OCI-LY3 (cell line): ENCODE measurements around the gene EIF4H.
A peak's percentile ranks its signal among the peaks of the same experiment; 100 is the strongest.

Experiments
- H2AFZ ChIP-seq: fragments of 200-600, 300-600 bp; shearing (Covaris generic); 2 replicates; pipeline ENCODE4 v1.6.0; 2014; ENCODE audit warnings: antibody characterized with exemption, low read depth, low read length
- H3K27ac ChIP-seq: fragments of 200-600, 300-600 bp; sonication (generic); 2 replicates; pipeline ENCODE4 v1.5.1; 2014; ENCODE audit warnings: mild to moderate bottlenecking, low read length, moderate library complexity, mixed read lengths
- H3K27me3 ChIP-seq: fragments of 200-600, 300-600 bp; sonication (generic); 2 replicates; pipeline ENCODE4 v1.6.1; 2014; ENCODE audit warnings: low read depth, low read length, mixed read lengths
- H3K36me3 ChIP-seq: fragments of 200-600, 300-600 bp; sonication (generic); replicated peaks from 2 replicates; pipeline ENCODE3; 2014; ENCODE audit warnings: low read depth, low read length, mixed read lengths
- H3K4me1 ChIP-seq: fragments of 300-600, 200-600 bp; sonication (generic); 2 replicates; pipeline ENCODE4 v1.6.1; 2014; ENCODE audit warnings: low read length, mixed read lengths
- H3K4me2 ChIP-seq: fragments of 200-600, 300-600 bp; sonication (generic); 2 replicates; pipeline ENCODE4 v1.6.1; 2014; ENCODE audit warnings: low read length, mixed read lengths
- H3K4me3 ChIP-seq: fragments of 300-600, 200-600 bp; sonication (generic); 2 replicates; pipeline ENCODE4 v1.5.1; 2014; ENCODE audit warnings: antibody characterized with exemption, mild to moderate bottlenecking, low read length, moderate library complexity
- H3K79me2 ChIP-seq: fragments of 300-600, 200-600 bp; shearing (Covaris generic); 2 replicates; pipeline ENCODE4 v1.6.1; 2014; ENCODE audit warnings: mild to moderate bottlenecking, low read length, mixed read lengths
- H3K9ac ChIP-seq: fragments of 300-600, 200-600 bp; shearing (Covaris generic); 2 replicates; pipeline ENCODE4 v1.6.0; 2014; ENCODE audit warnings: mild to moderate bottlenecking, low read length, moderate library complexity
- H3K9me3 ChIP-seq: fragments of 200-600, 300-600 bp; shearing (Covaris generic); 2 replicates; pipeline ENCODE4 v1.6.1; 2014; ENCODE audit warnings: low read length, mixed read lengths; ENCODE audit not compliant: insufficient read depth
- H4K20me1 ChIP-seq: fragments of 200-600, 300-600 bp; sonication (generic); 2 replicates; pipeline ENCODE4 v1.6.1; 2016; ENCODE audit warnings: low read length, mixed read lengths; ENCODE audit not compliant: insufficient read depth
- EZH2phosphoT487 ChIP-seq: fragments of 200-600 bp; shearing (Covaris generic); IDR thresholded peaks from 2 replicates; pipeline ENCODE4 v1.6.1; 2018; ENCODE audit warnings: antibody characterized with exemption, mixed run types, low read depth
- TF ChIP-seq, protein P1 (sequence below): fragments of 200-600, 300-600 bp; sonication (generic); IDR thresholded peaks from 2 replicates; pipeline ENCODE4 v1.5.1; 2014; ENCODE audit warnings: antibody characterized with exemption, low read length, low read depth

EIF4H gene

DNA sequence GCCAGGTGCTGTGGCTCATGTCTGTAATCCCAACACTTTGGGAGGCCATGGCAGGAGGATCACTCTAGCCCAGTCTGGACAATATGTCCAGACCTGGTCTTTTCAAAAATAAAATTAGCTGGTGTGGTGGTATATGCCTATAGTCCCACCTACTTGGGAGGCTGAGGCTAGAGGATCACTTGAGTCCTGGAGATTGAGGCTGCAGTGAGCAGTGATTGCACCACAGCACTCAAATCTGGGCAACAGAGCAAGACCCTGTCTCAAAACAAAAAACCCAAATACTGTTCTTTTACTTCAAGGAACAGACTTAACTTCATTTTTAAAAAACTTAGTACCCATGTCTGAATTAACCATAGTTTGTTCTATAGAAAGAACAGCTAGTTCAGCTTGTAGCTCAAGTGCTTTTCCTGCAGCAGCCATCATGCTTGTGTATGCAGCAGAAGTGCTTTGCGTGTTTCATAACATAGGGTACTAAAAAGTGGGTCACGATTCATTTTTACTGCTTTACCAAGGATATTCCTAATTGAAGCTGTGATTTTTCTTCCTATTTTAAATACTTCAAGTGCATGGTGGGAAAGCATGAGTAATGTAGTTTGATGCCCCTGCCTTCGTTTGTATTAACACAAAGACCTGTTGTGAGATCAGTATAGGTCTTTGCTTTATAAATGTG lies 5.9 kb downstream of the EIF4H start:
- H3K9me3 ChIP-seq: no peaks in the 10 kb centered on the region
- H3K36me3 ChIP-seq: peaks cover 61% of the 10 kb centered on the region
- TF ChIP-seq EZH2phosphoT487: no peak
- TF ChIP-seq, protein P1, sequence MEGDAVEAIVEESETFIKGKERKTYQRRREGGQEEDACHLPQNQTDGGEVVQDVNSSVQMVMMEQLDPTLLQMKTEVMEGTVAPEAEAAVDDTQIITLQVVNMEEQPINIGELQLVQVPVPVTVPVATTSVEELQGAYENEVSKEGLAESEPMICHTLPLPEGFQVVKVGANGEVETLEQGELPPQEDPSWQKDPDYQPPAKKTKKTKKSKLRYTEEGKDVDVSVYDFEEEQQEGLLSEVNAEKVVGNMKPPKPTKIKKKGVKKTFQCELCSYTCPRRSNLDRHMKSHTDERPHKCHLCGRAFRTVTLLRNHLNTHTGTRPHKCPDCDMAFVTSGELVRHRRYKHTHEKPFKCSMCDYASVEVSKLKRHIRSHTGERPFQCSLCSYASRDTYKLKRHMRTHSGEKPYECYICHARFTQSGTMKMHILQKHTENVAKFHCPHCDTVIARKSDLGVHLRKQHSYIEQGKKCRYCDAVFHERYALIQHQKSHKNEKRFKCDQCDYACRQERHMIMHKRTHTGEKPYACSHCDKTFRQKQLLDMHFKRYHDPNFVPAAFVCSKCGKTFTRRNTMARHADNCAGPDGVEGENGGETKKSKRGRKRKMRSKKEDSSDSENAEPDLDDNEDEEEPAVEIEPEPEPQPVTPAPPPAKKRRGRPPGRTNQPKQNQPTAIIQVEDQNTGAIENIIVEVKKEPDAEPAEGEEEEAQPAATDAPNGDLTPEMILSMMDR: no peak
- H3K4me2 ChIP-seq: no peak overlapping the region
- H3K27me3 ChIP-seq: no peaks in the 10 kb centered on the region
- H3K79me2 ChIP-seq: peaks cover 100% of the 10 kb centered on the region
- peaks cover 46% of the 10 kb centered on the region for H3K4me1 ChIP-seq
- H4K20me1 ChIP-seq: peaks cover 100% of the 10 kb centered on the region
- no peak overlapping the region for H3K9ac ChIP-seq
- H2AFZ ChIP-seq: no peak overlapping the region
- H3K27ac ChIP-seq: no peak overlapping the region
- no peak overlapping the region for H3K4me3 ChIP-seq

DNA sequence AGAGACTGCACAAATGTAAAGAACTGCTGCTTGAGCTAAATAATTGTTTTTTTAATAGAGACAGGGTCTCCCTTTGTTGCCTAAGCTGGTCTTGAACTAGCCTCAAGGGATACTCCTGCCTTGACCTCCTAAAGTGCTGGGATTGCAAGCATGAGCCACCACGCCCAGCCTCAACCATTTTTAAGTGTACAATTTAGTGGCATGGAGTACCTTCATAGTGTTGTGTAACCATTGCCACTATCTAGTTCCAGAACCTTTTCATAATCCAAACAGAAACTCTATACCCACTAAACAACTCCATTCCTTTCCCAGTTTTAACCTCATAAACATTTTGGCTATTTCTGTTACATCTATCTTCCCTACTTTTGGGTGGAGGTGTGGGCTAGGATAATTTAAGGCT lies 6.7 kb downstream of the EIF4H start:
- Histone ChIP-seq H3K27me3 (no peaks in the 10 kb centered on the region), H3K36me3 (peaks cover 66% of the 10 kb centered on the region), H3K4me2 (no peak overlapping the region), H3K27ac (no peak overlapping the region), H2AFZ (no peak overlapping the region), H3K79me2 (peaks cover 100% of the 10 kb centered on the region), H3K4me1 (peaks cover 41% of the 10 kb centered on the region), H3K4me3 (no peak overlapping the region), H3K9ac (no peak overlapping the region), H4K20me1 (peaks cover 100% of the 10 kb centered on the region), H3K9me3 (no peaks in the 10 kb centered on the region)
- no peak for TF ChIP-seq EZH2phosphoT487
- TF ChIP-seq, protein P1: no peak

DNA sequence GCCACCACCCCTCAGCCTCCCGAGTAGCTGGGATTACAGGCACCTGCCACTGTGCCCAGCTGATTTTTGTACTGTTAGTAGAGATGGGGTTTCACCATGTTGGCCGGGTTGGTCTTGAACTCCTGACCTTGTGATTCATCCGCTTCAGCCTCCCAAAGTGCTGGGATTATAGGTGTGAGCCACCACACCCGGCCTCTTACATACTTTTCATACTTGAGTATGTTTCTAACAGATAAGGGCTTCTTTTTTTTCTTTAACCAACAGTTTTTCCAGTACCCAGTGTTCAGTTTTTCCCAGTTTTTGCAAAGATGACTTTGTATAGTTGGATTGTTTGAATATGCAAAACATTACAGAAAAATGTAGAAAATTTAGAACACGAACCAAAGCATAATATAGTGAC lies 7.7 kb downstream of the EIF4H start:
- Histone ChIP-seq H3K9me3 (no peaks in the 10 kb centered on the region), H4K20me1 (peaks cover 99% of the 10 kb centered on the region), H2AFZ (no peak overlapping the region), H3K4me1 (peaks cover 32% of the 10 kb centered on the region), H3K27me3 (no peaks in the 10 kb centered on the region), H3K36me3 (peaks cover 62% of the 10 kb centered on the region), H3K4me2 (no peak overlapping the region), H3K27ac (no peak overlapping the region), H3K9ac (no peak overlapping the region), H3K79me2 (peaks cover 100% of the 10 kb centered on the region), H3K4me3 (no peak overlapping the region)
- TF ChIP-seq, protein P1: no peak
- TF ChIP-seq EZH2phosphoT487: no peak

GRCh38 chr7:74182453-74183090 lies 8.4 kb downstream of the EIF4H start:
- H3K27ac ChIP-seq: peak overlapping the region; percentile 15; the same call in 1 of the 2 replicates
- peaks cover 24% of the 10 kb centered on the region for H3K4me1 ChIP-seq
- peaks cover 100% of the 10 kb centered on the region for H3K79me2 ChIP-seq
- no peak overlapping the region for H2AFZ ChIP-seq
- H3K36me3 ChIP-seq: peaks cover 60% of the 10 kb centered on the region
- H4K20me1 ChIP-seq: peaks cover 99% of the 10 kb centered on the region
- no peak overlapping the region for H3K4me3 ChIP-seq
- no peak overlapping the region for H3K9ac ChIP-seq
- no peaks in the 10 kb centered on the region for H3K9me3 ChIP-seq
- TF ChIP-seq EZH2phosphoT487: no peak
- TF ChIP-seq, protein P1: no peak
- H3K27me3 ChIP-seq: no peaks in the 10 kb centered on the region
- H3K4me2 ChIP-seq: no peak overlapping the region
